Stimulated activated CD8-positive, alpha-beta memory T cell treated with anti-CD3 and anti-CD28 coated beads, Interleukin-4, amount 100 ng/mL, for 4 hours (primary cell): ENCODE measurements around the gene MARS2.
"Not testable (repeated sequence)": the region's sequence is repeated elsewhere in the genome, so short reads cannot be mapped to it uniquely, and the experiment has no call there.

Experiments used
- DNase-seq, 2 donors: peaks; one replicate each; pipeline ENCODE4 v3.0.0-alpha.2; 2020; ENCODE audit warnings: low read depth in 2 of 2, low spot score in 1 of 2

MARS2 gene

GRCh38 chr2:197705121-197705911 lies at the start of gene MARS2:
TSS of gene MARS2 (plus strand) at chr2:197705369. CDS start at chr2:197705406, 37 bp downstream.
- DNase-seq: peak; percentile 81 to 83

DNA sequence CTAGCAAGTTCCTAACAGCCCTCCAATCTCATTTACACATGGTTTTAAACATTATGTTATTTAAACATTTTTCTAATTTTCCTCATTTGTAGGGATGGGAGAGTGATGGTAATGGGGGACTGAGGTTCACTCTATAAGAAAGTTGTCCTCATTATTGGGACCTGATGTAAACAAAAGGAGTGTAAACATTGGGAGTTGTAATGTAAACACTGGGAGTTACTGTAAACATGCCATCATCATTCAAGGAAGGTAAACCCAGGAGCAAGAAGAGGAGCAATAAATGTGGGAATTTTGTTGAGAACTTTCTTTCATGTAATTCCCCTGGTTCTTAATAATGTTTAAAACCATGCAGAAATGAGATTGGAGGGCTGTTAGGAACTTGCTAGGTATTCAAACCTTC lies 47.6 kb upstream of the MARS2 start:
- DNase-seq: no peak

DNA sequence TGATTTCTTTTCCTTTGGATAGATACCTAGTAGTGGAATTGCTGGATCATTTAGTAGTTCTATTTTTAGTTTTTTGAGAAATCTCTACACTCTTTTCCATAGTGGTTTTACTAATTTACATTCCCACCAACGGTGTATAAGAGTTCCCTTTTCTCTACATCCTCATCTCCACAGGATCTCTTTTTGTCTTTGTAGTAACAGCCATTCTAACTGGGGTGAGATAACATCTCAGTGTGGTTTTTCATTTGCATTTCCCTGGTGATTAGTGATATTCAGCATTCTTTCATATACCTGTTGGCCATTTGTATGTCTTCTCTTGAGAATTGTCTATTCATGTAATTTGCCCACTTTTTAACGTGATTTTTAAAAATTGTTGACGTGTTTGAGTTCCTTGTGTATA lies 43.5 kb upstream of the MARS2 start:
- DNase-seq: no peak

- no peak for DNase-seq
These were observed 38.9 kb upstream of the MARS2 start for GRCh38 chr2:197666277-197666676.

GRCh38 chr2:197668296-197668695 lies 36.9 kb upstream of the MARS2 start:
- DNase-seq: no peak

DNA sequence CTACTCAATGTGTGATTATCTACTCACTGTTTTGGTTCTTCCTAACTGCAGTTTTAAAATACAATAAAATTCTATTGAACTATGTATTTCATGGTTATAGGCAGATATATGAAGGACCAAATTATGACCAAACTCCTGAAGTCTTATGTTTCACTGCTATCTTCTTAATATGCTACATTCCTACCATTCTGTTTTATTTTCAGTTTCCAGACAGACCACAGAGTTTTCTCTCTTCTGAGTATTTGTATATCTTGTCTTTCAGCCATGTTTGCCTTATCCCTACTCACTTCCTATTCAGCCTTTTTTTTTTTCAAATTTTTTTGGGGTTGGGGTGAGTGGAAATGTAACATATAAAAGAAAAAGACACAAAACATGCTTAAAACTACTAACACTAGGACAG lies 36.1 kb upstream of the MARS2 start:
- no peak for DNase-seq

DNA sequence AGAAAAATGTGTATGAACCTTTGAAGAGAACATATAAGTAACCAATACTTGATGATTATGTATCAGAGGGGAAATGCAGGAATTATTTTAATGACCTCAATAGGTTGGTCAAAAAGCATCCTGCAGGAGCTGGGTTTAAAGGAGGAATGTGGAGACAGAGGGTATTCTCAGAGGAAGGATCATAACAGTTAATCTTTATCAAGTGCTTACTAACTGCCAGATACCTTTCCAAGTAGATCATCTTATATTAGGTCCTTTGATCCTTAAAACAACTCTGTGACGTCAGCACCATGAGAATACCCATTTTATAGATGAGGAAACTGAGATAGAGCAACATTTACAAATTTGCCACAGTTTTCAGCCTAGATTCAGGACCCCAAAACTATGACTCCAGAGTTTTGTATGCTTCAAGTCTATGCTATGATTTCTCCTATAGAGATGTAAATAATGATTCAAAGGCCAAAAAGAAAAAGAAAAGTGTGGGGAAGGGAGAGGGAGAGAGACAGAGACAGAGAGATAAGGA lies 32.7 kb upstream of the MARS2 start:
- no peak for DNase-seq

DNA sequence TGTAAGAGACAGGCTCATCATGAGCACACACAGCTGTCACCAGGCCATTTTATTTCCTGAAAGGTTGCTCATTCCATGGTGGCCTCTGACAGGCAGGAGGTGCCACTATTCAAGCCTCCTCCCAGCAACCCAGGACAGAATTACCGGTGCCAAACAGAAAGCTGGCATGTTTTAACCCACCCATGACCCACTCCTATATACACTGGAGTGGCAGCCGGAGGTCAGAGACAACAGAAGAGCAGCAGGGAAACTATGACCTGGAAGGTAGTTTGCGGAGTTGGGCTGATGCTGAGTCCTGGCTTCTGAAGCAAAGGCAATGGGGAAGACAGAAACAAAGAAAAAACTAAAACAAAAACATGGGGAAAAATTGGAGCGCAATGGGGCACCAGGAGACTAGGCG lies 32.1 kb upstream of the MARS2 start:
- no peak for DNase-seq

- no peak for DNase-seq
These were observed 31.6 kb upstream of the MARS2 start for GRCh38 chr2:197673606-197674005.

DNA sequence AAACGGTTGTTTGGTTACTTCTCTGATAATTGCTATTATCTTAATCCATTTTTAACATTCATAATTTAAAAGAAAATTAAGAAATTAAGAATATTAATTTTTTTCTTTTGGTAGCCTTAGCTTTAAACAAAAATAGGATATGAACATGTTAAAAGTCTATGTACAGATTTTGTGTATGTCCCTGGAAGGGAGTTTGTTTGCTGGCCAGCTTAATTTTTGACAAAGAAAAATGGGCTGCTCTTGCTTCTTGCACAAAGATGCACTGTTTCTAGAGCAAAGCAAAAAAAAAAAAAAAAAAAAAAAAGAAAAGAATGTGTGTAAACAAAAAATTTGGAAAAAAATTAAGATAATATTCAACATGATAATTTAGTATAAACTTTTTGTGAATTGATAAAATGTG lies 31.1 kb upstream of the MARS2 start:
- DNase-seq: no peak

GRCh38 chr2:197674591-197674990 lies 30.6 kb upstream of the MARS2 start:
- no peak for DNase-seq

DNA sequence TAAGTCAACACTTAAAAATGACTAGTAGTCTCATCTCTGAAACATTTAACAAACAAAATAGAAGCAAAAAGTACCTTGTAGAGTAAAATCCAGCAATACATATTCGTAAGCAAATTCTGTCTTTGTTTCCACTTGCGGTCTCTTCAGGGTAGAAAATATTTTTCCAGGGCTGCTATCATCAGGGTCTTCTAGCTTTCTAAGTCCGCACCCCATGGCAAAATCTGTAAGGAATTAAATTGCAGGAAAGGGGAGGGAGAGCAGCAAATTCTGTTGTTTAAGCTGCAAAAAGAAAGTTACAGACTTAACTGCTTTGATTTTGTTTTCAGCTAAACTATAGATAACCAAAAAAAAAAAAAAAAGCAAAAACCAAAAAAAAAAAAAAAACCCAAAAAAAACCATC lies 29.9 kb upstream of the MARS2 start, which contains the start of gene RFTN2:
TSS of gene RFTN2 (minus strand) at position 342 of the 400 bp plus-strand sequence. CDS start at position 213, 129 bp downstream.
- no peak for DNase-seq

- no peak for DNase-seq
These were observed 29.4 kb upstream of the MARS2 start for GRCh38 chr2:197675711-197676188.

GRCh38 chr2:197677056-197677455 lies 28.1 kb upstream of the MARS2 start:
- DNase-seq: no peak

DNA sequence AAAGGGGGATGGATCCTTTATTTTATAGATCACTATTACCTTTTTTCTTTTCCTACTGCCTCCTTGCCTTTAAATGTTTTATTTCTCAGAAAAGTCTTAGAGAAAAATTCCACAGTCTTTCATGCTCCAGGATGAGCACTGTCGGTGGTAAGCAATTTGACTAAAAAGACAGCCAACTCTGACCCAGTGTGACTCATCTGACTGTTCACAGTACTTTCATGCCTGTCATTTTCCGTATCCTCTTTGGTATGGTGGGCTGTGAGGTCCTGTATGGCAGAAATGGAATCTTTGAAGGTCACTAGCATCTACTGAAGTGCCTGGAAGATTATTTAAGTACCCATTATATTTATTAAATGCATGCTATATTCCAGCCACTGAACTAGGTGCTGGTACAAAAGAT lies 27.7 kb upstream of the MARS2 start:
- DNase-seq: no peak

DNA sequence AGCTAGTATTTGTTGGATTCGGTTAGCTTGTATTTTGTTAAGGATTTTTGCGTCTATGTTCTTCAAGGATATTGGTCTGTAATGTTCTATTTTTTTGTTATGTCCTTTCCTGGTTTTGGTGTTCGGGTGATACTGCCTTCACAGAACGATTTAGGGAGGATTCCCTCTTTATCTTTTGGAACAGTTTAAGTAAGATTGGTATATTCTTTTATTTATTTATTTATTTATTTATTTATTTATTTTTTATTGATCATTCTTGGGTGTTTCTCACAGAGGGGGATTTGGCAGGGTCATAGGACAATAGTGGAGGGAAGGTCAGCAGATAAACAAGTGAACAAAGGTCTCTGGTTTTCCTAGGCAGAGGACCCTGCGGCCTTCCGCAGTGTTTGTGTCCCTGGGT lies 10.0 kb upstream of the MARS2 start:
- DNase-seq: not testable (repeated sequence)

DNA sequence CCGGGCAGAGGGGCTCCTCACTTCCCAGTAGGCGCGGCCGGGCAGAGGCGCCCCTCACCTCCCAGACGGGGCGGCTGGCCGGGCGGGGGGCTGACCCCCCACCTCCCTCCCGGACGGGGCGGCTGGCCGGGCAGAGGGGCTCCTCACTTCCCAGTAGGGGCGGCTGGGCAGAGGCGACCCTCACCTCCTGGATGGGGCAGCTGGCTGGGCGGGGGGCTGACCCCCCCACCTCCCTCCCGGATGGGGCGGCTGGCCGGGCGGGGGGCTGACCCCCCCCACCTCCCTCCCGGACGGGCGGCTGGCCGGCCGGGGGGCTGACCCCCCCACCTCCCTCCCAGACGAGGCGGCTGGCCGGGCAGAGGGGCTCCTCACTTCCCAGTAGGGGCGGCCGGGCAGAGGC lies 9.2 kb upstream of the MARS2 start:
- not testable (repeated sequence) for DNase-seq

DNA sequence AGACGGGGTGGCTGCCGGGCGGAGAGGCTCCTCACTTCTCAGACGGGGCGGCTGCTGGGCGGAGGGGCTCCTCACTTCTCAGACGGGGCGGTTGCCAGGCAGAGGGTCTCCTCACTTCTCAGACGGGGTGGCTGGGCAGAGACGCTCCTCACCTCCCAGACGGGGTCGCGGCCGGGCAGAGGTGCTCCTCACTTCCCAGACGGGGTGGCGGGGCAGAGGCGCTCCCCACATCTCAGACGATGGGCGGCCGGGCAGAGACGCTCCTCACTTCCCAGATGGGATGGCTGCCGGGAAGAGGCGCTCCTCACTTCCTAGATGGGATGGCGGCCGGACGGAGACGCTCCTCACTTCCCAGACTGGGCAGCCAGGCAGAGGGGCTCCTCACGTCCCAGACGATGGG lies 8.6 kb upstream of the MARS2 start:
- DNase-seq: not testable (repeated sequence)

DNA sequence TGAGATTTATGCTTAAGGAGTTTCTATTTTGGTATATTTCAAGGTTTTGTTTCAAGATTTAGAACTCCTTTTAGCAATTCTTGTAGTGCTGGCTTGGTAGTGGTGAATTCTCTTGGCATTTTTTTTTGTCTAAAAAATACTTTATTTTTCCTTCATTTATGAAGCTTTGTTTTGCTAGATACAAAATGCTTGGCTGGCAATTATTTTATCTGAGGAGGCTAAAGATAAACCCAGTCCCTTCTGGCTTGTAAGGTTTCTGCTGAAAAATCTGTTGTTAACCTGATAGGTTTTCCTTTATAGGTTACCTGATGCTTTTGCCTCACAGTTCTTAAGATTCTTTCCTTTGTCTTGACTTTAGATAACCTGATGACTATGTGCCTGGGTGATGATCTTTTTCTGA lies 5.4 kb upstream of the MARS2 start:
- DNase-seq: not testable (repeated sequence)

DNA sequence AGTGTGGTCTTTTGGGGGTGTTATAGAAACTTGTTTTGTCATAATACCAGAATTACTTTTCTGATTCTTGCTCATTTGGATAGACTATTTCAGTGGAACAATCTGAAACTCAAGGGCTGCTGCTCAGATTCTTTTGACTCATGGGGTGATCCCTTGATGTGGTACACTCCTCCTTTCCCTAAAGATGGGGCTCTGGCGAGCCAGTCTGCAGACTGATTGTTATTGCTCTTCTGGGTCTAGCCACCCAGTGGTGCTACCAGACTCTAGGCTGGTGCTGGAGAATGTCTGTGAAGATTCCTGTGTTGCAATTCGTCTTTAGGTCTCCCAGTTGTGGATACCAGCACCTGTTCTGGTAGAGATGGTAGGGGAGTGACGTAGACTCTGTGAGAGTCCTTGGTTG lies 4.2 kb upstream of the MARS2 start:
- DNase-seq: no peak

DNA sequence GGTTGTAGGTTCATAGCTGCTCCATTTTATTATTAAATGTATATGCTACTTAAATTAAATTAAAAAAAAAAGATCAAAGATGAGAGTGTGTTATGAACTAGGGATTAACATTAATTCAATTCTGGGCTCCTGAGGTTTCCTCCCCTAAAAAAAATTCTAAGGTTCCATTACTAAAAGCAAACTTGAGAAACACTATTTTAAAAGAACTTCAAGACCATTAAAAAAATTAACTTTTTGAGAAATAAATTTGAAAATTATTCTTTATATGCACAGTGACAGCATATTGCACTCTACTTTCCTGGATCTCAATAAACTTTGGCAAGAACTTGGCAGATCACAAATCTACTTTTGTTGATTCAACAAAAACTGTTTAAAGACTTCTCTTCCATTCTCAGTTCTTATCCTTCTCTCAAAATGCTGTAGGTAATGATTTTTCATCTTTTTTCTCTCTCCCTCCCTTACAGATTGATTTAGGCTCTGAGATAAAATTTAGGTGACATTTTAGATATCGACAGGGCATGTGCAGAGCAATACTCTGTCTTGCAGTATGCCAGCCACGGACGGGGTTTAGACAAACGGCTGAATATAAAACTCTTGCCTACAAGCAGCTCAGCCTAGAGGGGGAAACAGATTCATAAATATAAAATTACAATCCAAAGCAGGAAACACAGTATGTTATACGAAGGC lies 592 bp upstream of the MARS2 start:
- no peak for DNase-seq
